Measurements from ENCODE around the gene KCNJ14. TPM values are rescaled to one million over a fixed set of nuclear protein-coding genes. Genes with fewer than 3 reads are reported as not detected.

The KCNJ14 gene
- total and polyA plus RNA-seq, 2 of the 4 experiments (the other 2 are of a cell fraction), result 0.18 to 0.39 TPM

DNA sequence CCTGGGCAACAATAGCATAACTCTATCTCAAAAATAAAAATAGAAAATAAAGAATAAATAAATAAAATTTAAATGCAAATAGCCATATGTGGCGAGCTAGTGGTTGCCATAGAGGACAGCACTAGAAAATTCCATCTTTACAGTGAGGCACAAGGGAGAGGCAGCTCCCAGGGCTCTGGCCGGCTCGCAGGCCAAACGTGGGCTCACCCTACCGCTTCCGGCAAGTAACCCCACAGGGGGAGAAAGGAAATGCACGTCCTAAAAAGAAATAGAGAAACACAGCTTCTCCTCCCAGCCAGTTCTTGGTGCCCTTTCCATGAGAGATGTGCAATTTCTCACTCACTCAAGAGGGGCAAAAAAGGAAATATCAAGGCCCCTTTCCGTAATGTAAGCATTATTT, 22.0 kb upstream of the KCNJ14 start:
- no peak overlapping the region for H2BK120ac ChIP-seq (ENCODE audit: low read depth, low read length)
- in situ Hi-C loops (cut with MboI; ENCODE audit: low sequenced_read_pairs) (no loop called here), dilution Hi-C loops (cut with HindIII; ENCODE audit: low sequenced_read_pairs, unreplicated experiment) (no loop called here), intact Hi-C loops (cut with micrococcal nuclease) (no loop called here)
- no peak overlapping the region for H3K9ac ChIP-seq (ENCODE audit: low read depth, low read length)
- no peak overlapping the region for H3K56ac ChIP-seq (ENCODE audit: extremely low read depth, insufficient read depth, low read length)
- H3K14ac ChIP-seq (replicated peaks; ENCODE audit: low read depth, low read length), result no peak overlapping the region
- H3K79me1 ChIP-seq (ENCODE audit: low read depth in 1 of 2, low read length in 2 of 2), result no peaks in the 10 kb centered on the region
- H3K18ac ChIP-seq (ENCODE audit: low read depth, low read length), result no peak overlapping the region
- H2AK5ac ChIP-seq (ENCODE audit: low read depth, low read length), result no peak overlapping the region
- no peaks in the 10 kb centered on the region for H3K36me3 ChIP-seq (ENCODE audit: control insufficient read depth, insufficient read depth, low read length)
- no peak overlapping the region for H2BK5ac ChIP-seq (ENCODE audit: low read depth, low read length, poor library complexity, severe bottlenecking)
- H3K23ac ChIP-seq (ENCODE audit: low read depth, low read length), result no peak overlapping the region
- no peak overlapping the region for H4K91ac ChIP-seq (ENCODE audit: insufficient read depth, low read depth, low read length)
- POLR2A ChIA-PET (ENCODE audit: unreplicated experiment), result interaction anchor here (0.5 kb wide), 1 partner anchor 53 kb away, joined by 19 read pairs; no protein-coding TSS in a partner anchor
- H3K27me3 ChIP-seq (ENCODE audit: control insufficient read depth, insufficient read depth, low read length), result no peaks in the 10 kb centered on the region
- H3K9me1 ChIP-seq (ENCODE audit: insufficient read depth, low read length), result no peaks in the 10 kb centered on the region
- CTCF ChIA-PET, result interaction anchor here (0.7 kb wide), 1 partner anchor 1165 kb away, joined by 4 read pairs; no protein-coding TSS in a partner anchor
- H3K4me2 ChIP-seq (ENCODE audit: low read depth, low read length), result no peak overlapping the region
- H2BK15ac ChIP-seq (ENCODE audit: low read depth, low read length), result no peak overlapping the region
- H4K8ac ChIP-seq (ENCODE audit: low read depth in 2 of 2, low read length in 2 of 2), result no peak overlapping the region
- DNase-seq, result no peak
- no peaks in the 10 kb centered on the region for H4K20me1 ChIP-seq (ENCODE audit: insufficient read depth, low read length)
- no peak overlapping the region for H2AFZ ChIP-seq (replicated peaks; ENCODE audit: low read length, poor library complexity)
- H2AK9ac ChIP-seq (replicated peaks; ENCODE audit: low read depth, low read length, poor library complexity), result no peak overlapping the region
- peaks cover 2% of the 10 kb centered on the region; the same call in 1 of the 2 replicates for H3K9me3 ChIP-seq (ENCODE audit: control insufficient read depth, insufficient read depth, low read length)
- TF ChIP-seq MAFK (IDR thresholded peaks at IDR 0.05; ENCODE audit: low read depth, low read length), result no peak
- TF ChIP-seq NFE2L2 (IDR thresholded peaks at IDR 0.05; ENCODE audit: low read depth, low read length), result no peak
- H3K27ac ChIP-seq (ENCODE audit: insufficient read depth, low read length), result no peak overlapping the region
- H3K4me3 ChIP-seq (ENCODE audit: insufficient read depth, low read depth, low read length), result no peak overlapping the region
- H3K4ac ChIP-seq (ENCODE audit: low read depth, low read length), result no peak overlapping the region
- no peaks in the 10 kb centered on the region for H3K4me1 ChIP-seq (ENCODE audit: control insufficient read depth, insufficient read depth, low read length)
- no TSS peak for BruUV-seq (replicated peaks)
- no peak for ATAC-seq (ENCODE audit: low read depth)
- no peak overlapping the region for H2BK20ac ChIP-seq (ENCODE audit: low read depth, low read length)
- no CpG with 5 or more reads among the region's 8 CpGs for WGBS, 2 experiments (ENCODE audit: extremely low coverage in 2 of 2, insufficient read length in 1 of 2)
- no peak overlapping the region for H4K5ac ChIP-seq (ENCODE audit: low read depth, low read length)

All from IMR-90 (cell line).